ENCODE data around the gene PIK3R4. TPM values are rescaled to one million over a fixed set of nuclear protein-coding genes. Genes with fewer than 3 reads are reported as not detected.

PIK3R4 gene
- total RNA-seq, 1 donor from 2014 or later = 26.6 TPM

DNA sequence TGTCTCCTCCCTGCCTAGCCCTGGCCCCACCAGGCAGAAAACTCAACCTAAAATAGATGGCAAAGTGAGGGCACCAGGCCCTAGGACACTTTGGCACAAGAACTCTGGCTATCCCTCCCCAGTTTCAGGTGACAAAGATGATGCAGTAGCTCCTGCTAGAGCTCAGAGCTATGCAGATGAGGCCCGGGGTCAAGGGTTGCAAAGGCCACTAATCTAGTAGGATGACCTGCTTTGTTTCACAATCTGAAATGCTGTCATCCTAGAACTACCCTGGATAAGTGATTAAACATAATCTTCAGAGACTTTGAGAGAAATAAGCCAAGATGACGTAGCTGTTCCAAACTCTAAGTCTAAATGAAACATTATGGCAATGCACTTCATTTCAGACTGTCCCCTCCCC lies 24.0 kb upstream of the PIK3R4 start:
- TF ChIP-seq, protein P1, sequence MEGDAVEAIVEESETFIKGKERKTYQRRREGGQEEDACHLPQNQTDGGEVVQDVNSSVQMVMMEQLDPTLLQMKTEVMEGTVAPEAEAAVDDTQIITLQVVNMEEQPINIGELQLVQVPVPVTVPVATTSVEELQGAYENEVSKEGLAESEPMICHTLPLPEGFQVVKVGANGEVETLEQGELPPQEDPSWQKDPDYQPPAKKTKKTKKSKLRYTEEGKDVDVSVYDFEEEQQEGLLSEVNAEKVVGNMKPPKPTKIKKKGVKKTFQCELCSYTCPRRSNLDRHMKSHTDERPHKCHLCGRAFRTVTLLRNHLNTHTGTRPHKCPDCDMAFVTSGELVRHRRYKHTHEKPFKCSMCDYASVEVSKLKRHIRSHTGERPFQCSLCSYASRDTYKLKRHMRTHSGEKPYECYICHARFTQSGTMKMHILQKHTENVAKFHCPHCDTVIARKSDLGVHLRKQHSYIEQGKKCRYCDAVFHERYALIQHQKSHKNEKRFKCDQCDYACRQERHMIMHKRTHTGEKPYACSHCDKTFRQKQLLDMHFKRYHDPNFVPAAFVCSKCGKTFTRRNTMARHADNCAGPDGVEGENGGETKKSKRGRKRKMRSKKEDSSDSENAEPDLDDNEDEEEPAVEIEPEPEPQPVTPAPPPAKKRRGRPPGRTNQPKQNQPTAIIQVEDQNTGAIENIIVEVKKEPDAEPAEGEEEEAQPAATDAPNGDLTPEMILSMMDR (IDR thresholded peaks at IDR 0.05; ENCODE audit: unreplicated experiment) = no peak
- Mint-ChIP-seq H3K27ac (no peak overlapping the region), H3K9me3 (no peaks in the 10 kb centered on the region), H3K27me3 (ENCODE audit: low read depth) (peaks cover 63% of the 10 kb centered on the region), H3K36me3 (no peaks in the 10 kb centered on the region), H3K4me1 (no peaks in the 10 kb centered on the region), H3K4me3 (no peak overlapping the region)
- no peak for DNase-seq (ENCODE audit: low spot score in 2 of 2, unreplicated experiment in 2 of 2)

DNA sequence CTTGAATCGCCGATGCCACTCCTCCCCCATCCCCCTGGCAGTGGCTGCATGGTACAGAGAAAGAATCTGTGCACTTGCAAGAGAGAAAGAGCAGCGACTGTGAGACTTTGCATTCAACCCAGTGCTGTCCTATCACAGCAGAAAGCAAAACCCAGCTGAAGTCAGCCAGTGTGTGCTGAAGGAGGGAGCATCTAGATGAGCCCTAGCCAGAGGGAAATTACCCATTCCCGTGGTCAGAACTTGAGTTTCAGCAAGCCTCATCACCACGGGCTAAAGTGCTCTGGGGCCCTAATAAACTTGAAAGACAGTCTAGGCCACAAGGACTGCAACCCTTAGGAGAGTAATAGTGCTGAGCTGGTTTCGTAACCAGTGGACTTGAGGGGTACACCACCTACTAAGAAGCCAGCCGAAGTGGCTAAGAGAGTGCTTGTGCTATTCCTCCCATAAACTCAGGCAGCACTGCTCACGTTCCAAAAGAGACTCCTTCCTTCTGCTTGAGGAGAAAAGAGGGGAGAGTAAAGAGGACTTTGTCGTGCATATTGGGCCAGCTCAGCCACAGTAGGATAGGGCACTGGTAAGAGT lies 15.2 kb upstream of the PIK3R4 start:
- no peaks in the 10 kb centered on the region for H3K9me3 Mint-ChIP-seq
- H3K27me3 Mint-ChIP-seq (ENCODE audit: low read depth) = peaks cover 44% of the 10 kb centered on the region
- DNase-seq (ENCODE audit: low spot score in 2 of 2, unreplicated experiment in 2 of 2) = no peak
- H3K36me3 Mint-ChIP-seq = no peaks in the 10 kb centered on the region
- H3K4me1 Mint-ChIP-seq = no peaks in the 10 kb centered on the region
- H3K27ac Mint-ChIP-seq = no peak overlapping the region
- TF ChIP-seq, protein P1 (IDR thresholded peaks at IDR 0.05; ENCODE audit: unreplicated experiment) = no peak
- no peak overlapping the region for H3K4me3 Mint-ChIP-seq

DNA sequence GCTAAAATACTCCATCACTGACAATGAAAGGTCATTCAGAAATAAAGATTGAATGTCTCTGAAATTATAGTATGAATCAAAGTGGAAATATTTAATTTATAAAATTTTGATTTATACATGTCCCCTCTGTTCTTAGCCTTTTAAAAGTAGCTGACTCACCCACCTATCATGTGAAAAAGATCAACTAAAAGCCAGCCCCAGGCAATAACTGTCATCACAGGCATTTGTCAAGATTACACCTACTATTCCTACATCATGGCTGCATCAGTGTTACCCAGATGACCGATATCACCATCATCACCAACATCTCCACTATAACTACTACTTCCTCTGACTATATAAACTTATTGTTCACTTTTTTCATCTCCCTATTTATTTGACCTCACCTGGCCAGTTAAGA lies 14.3 kb upstream of the PIK3R4 start:
- no peak for DNase-seq (ENCODE audit: low spot score in 2 of 2, unreplicated experiment in 2 of 2)
- peaks cover 38% of the 10 kb centered on the region for H3K27me3 Mint-ChIP-seq (ENCODE audit: low read depth)
- H3K4me3 Mint-ChIP-seq = no peak overlapping the region
- TF ChIP-seq, protein P1 (IDR thresholded peaks at IDR 0.05; ENCODE audit: unreplicated experiment) = no peak
- H3K9me3 Mint-ChIP-seq = no peaks in the 10 kb centered on the region
- H3K27ac Mint-ChIP-seq = no peak overlapping the region
- no peaks in the 10 kb centered on the region for H3K36me3 Mint-ChIP-seq
- H3K4me1 Mint-ChIP-seq = no peaks in the 10 kb centered on the region

DNA sequence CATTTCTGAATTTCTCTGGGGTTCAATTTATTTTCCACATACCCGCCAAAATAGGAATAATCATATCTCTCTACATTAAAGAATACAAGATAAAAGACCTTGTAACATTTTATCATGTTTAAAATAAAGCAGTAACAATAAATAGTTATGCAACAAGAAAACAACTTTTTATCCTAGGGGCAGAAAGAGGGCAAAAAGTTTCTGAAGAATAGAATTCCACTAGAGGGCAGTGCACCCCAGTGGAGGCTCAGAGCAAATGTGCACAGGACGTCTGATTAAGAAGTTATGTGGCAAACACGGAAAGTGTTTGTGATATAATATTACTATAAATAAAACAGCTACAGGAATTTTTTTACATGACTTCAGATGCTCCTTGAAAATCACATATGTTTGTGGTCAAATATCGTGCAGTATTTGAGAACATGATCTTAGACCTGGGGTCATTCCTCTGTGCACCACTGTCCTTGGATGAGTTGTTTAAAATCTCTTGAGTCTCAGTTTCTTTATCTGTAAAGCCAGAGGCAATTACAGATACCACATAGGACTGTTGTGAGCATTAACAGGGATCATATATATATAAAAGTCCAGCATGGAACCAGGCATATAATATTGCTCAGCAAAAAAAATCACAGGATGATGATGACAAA lies 13.2 kb upstream of the PIK3R4 start:
- Mint-ChIP-seq H3K4me3 (no peak overlapping the region), H3K9me3 (no peaks in the 10 kb centered on the region)

DNA sequence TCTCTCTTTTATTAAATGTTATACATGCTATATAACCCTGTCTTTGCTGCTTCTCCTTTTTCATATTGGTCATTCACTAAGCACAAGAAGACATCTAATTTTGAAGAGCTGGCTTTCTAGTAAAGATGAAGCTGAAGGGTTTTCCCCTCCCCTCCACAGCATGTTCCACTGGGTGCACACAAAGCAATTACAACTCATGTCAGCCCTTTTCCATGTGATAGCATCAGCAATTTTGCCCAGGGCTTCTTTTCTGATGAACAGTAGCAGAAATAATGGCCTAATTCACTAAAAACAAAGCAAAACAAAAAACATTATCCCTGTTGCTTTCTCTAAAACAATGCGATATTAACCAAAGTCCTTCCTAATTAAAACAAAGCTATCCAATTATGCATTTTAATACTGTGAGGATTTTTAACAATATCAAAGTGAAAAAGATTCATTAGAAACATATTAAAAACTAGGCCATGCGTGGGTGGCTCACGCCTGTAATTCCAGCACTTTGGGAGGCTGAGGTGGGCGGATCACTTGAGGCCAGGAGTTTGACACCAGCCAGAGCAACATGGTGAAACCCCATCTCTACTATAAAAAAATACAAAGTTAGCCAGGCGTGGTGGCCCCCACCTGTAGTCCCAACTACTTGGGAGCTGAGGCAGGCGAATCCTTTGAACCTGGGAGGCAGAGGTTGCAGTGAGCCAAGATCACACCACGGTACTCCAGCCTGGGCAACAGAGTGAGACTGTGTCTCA lies 12.2 kb upstream of the PIK3R4 start:
- Mint-ChIP-seq H3K27ac (no peak overlapping the region), H3K4me1 (no peaks in the 10 kb centered on the region), H3K4me3 (no peak overlapping the region), H3K36me3 (no peaks in the 10 kb centered on the region), H3K27me3 (ENCODE audit: low read depth) (peaks cover 23% of the 10 kb centered on the region), H3K9me3 (no peaks in the 10 kb centered on the region)
- no peak for DNase-seq (ENCODE audit: low spot score in 2 of 2, unreplicated experiment in 2 of 2)
- TF ChIP-seq, protein P1 (IDR thresholded peaks at IDR 0.05; ENCODE audit: unreplicated experiment) = no peak

More for the DNA sequence above, 13.2 kb upstream of the PIK3R4 start:
- no peaks in the 10 kb centered on the region for H3K4me1 Mint-ChIP-seq
- no peak overlapping the region for H3K27ac Mint-ChIP-seq
- TF ChIP-seq, protein P1 (IDR thresholded peaks at IDR 0.05; ENCODE audit: unreplicated experiment) = peak; percentile 73
- peak in 1 of 2 experiments; percentile 48 for DNase-seq (ENCODE audit: low spot score in 2 of 2, unreplicated experiment in 2 of 2)
- H3K36me3 Mint-ChIP-seq = no peaks in the 10 kb centered on the region
- peaks cover 28% of the 10 kb centered on the region for H3K27me3 Mint-ChIP-seq (ENCODE audit: low read depth)
